Osteoblast (primary cell): ENCODE measurements around the gene ZNF184. TPM values are rescaled to one million over a fixed set of nuclear protein-coding genes. Genes with fewer than 3 reads are reported as not detected.
"Not testable (repeated sequence)": the region's sequence is repeated elsewhere in the genome, so short reads cannot be mapped to it uniquely, and the experiment has no call there.

ENCODE experiments used
- DNase-seq: peaks from one replicate; pipeline ENCODE4 v3.0.0; 2011; ENCODE audit warnings: low spot score, mixed read lengths; ENCODE audit not compliant: insufficient read length; ENCODE audit errors: missing footprints
- H2AFZ ChIP-seq: 2 replicates; pipeline ENCODE4 v1.6.0; 2011; ENCODE audit warnings: mild to moderate bottlenecking, low read length
- H3K27ac ChIP-seq: 2 replicates; pipeline ENCODE4 v1.5.1; 2011; ENCODE audit warnings: mild to moderate bottlenecking, low read depth, low read length, moderate library complexity
- H3K27me3 ChIP-seq: 2 replicates; pipeline ENCODE4 v1.6.0; 2012; ENCODE audit warnings: mild to moderate bottlenecking, control low read depth, inconsistent platforms, low read length, moderate library complexity; ENCODE audit not compliant: insufficient read depth
- H3K36me3 ChIP-seq: 2 replicates; pipeline ENCODE4 v1.5.1; 2011; ENCODE audit warnings: mild to moderate bottlenecking, low read length, control low read depth, moderate library complexity; ENCODE audit not compliant: insufficient read depth
- H3K4me1 ChIP-seq: 2 replicates; pipeline ENCODE4 v1.5.1; 2011; ENCODE audit warnings: mild to moderate bottlenecking, low read length, control low read depth, moderate library complexity; ENCODE audit not compliant: insufficient read depth
- H3K4me2 ChIP-seq: 2 replicates; pipeline ENCODE4 v1.6.0; 2011; ENCODE audit warnings: mild to moderate bottlenecking, low read length; ENCODE audit not compliant: insufficient read depth
- H3K4me3 ChIP-seq: fragments of 200-600 bp; sonication (generic); 3 replicates; pipeline ENCODE4 v1.5.1; 2012; ENCODE audit warnings: mild to moderate bottlenecking, low read length, inconsistent platforms; ENCODE audit not compliant: insufficient read depth
- H3K79me2 ChIP-seq: 2 replicates; pipeline ENCODE4 v1.6.0; 2012; ENCODE audit warnings: mild to moderate bottlenecking, low read length, control low read depth, inconsistent platforms; ENCODE audit not compliant: insufficient read depth
- H3K9me3 ChIP-seq: 2 replicates; pipeline ENCODE4 v1.5.1; 2011; ENCODE audit warnings: low read depth, low read length, control low read depth
- H4K20me1 ChIP-seq: 2 replicates; pipeline ENCODE4 v1.6.0; 2012; ENCODE audit warnings: mild to moderate bottlenecking, low read length, control low read depth; ENCODE audit not compliant: insufficient read depth
- CTCF ChIP-seq: IDR thresholded peaks from 2 replicates; pipeline ENCODE4 v1.5.1; 2011; ENCODE audit warnings: mild to moderate bottlenecking, low read depth, low read length, moderate library complexity; ENCODE audit errors: extremely low read depth
- total RNA-seq: library from RNA; depleted of rRNA; stranded (reverse); fragments of >200 nt; gene quantifications from 2 replicates; pipeline ENCODE4 v1.2.3, GENCODE V29; 2012

Gene ZNF184
- total RNA-seq, 1 donor: 9.8 TPM

DNA sequence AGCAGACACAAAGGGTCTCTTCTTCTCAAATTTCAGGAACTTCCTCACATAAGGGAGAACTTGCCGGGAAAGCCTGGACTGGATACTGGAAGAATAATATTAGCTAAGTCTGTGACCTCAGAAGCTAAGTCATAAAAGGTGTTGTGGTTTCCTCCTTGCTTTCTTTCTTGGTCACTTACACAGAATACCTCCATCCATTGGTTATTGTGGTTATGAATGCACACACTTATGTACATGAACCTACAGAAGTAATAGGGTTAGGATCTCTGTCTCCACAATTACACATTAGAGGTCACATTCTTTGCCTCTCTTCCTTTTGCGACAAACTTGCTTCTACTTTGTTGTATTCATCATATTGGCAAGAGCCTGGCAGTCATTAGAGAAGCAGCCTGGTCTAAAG, 43.9 kb downstream of the ZNF184 start:
- Histone ChIP-seq H4K20me1 (no peaks in the 10 kb centered on the region), H3K4me3 (no peak overlapping the region), H3K4me2 (no peak overlapping the region), H2AFZ (no peak overlapping the region), H3K27ac (no peak overlapping the region), H3K36me3 (no peaks in the 10 kb centered on the region), H3K27me3 (no peaks in the 10 kb centered on the region), H3K4me1 (no peaks in the 10 kb centered on the region), H3K79me2 (no peaks in the 10 kb centered on the region), H3K9me3 (peaks cover 2% of the 10 kb centered on the region)
- TF ChIP-seq CTCF: no peak
- DNase-seq: no peak

GRCh38 chr6:27428502-27428901, 44.4 kb downstream of the ZNF184 start:
- H3K79me2 ChIP-seq: no peaks in the 10 kb centered on the region
- peaks cover 2% of the 10 kb centered on the region for H3K9me3 ChIP-seq
- no peaks in the 10 kb centered on the region for H3K4me1 ChIP-seq
- H3K4me2 ChIP-seq: no peak overlapping the region
- H4K20me1 ChIP-seq: no peaks in the 10 kb centered on the region
- no peak overlapping the region for H3K27ac ChIP-seq
- no peaks in the 10 kb centered on the region for H3K27me3 ChIP-seq
- H3K4me3 ChIP-seq: no peak overlapping the region
- no peak overlapping the region for H2AFZ ChIP-seq
- H3K36me3 ChIP-seq: no peaks in the 10 kb centered on the region
- no peak for DNase-seq
- TF ChIP-seq CTCF: no peak

GRCh38 chr6:27426045-27426620, 46.8 kb downstream of the ZNF184 start:
- Histone ChIP-seq H3K4me3 (no peak overlapping the region), H4K20me1 (no peaks in the 10 kb centered on the region), H3K27me3 (no peaks in the 10 kb centered on the region), H3K79me2 (no peaks in the 10 kb centered on the region), H3K27ac (no peak overlapping the region), H3K36me3 (no peaks in the 10 kb centered on the region), H3K4me1 (no peaks in the 10 kb centered on the region), H2AFZ (no peak overlapping the region), H3K4me2 (no peak overlapping the region), H3K9me3 (no peaks in the 10 kb centered on the region)
- TF ChIP-seq CTCF: no peak
- DNase-seq: no peak

GRCh38 chr6:27424851-27425250, 48.1 kb downstream of the ZNF184 start:
- not testable (repeated sequence) for H3K27ac ChIP-seq, H3K4me2 ChIP-seq, H3K9me3 ChIP-seq, H3K79me2 ChIP-seq, H4K20me1 ChIP-seq, H3K27me3 ChIP-seq, H3K4me3 ChIP-seq, H3K36me3 ChIP-seq, H2AFZ ChIP-seq, H3K4me1 ChIP-seq, DNase-seq
